HEK293 (cell line): ENCODE results near the gene UCK1.

Experiments used
- CTCF ChIA-PET: fragments of 350-600 bp; formaldehyde crosslinking; extraction: SDS; loops from one replicate; lab custom pipeline; 2021; ENCODE audit warnings: antibody characterized with exemption; lab: Yijun Ruan, JAX
- POLR2A ChIA-PET: fragments of 300-600 bp; formaldehyde crosslinking; extraction: SDS; loops from one replicate; lab custom pipeline; 2020; ENCODE audit warnings: antibody characterized with exemption, inconsistent platforms; lab: Yijun Ruan, JAX
- H3K27ac ChIP-seq: fragments of 200-500 bp; sonication (Bioruptor generic); 2 replicates; pipeline ENCODE4 v1.5.1; 2014; ENCODE audit warnings: low read depth, low read length, control low read depth, inconsistent platforms; ENCODE audit errors: extremely low read depth
- H3K36me3 ChIP-seq, 2 experiments: fragments of 200-500 bp in 1 of 2; sonication (Bioruptor generic) in 1 of 2; 1 replicate in 1 of 2; 2 replicates in 1 of 2; pipeline ENCODE4 v1.5.1; 2014 to 2017; ENCODE audit warnings: inconsistent platforms in 2 of 2, low read length in 2 of 2; ENCODE audit not compliant: control insufficient read depth in 2 of 2, insufficient read depth in 1 of 2
- H3K4me1 ChIP-seq: fragments of 200-500 bp; sonication (Bioruptor generic); 2 replicates; pipeline ENCODE4 v1.5.1; 2014; ENCODE audit warnings: mild to moderate bottlenecking, low read length, inconsistent platforms; ENCODE audit not compliant: control insufficient read depth, insufficient read depth
- H3K4me3 ChIP-seq: 2 replicates; pipeline ENCODE4 v1.5.1; 2011; ENCODE audit warnings: low read depth, mild to moderate bottlenecking, control low read depth, low read length, moderate library complexity
- H3K9me3 ChIP-seq: fragments of 200-500 bp; sonication (Bioruptor generic); 2 replicates; pipeline ENCODE4 v1.5.1; 2014; ENCODE audit warnings: low read depth, low read length, inconsistent platforms; ENCODE audit not compliant: control insufficient read depth, insufficient read depth
- GLIS2 ChIP-seq: fragments of 450-650 bp; formaldehyde crosslinking; IDR thresholded peaks from 2 replicates; pipeline ENCODE4 v1.5.1; 2016; ENCODE audit warnings: missing biosample characterization, missing genetic modification characterization
- REPIN1 ChIP-seq: fragments of 450-650 bp; formaldehyde crosslinking; IDR thresholded peaks from 2 replicates; pipeline ENCODE4 v1.5.1; 2017; ENCODE audit warnings: missing biosample characterization, missing genetic modification characterization, low read depth
- SP2 ChIP-seq: fragments of 450-650 bp; formaldehyde crosslinking; IDR thresholded peaks from 2 replicates; pipeline ENCODE4 v1.5.1; 2016; ENCODE audit warnings: missing biosample characterization, missing genetic modification characterization
- SP3 ChIP-seq: fragments of 450-650 bp; formaldehyde crosslinking; IDR thresholded peaks from 2 replicates; pipeline ENCODE4 v1.5.1; 2016; ENCODE audit warnings: missing biosample characterization, missing genetic modification characterization
- WT1 ChIP-seq: fragments of 450-650 bp; formaldehyde crosslinking; IDR thresholded peaks from 2 replicates; pipeline ENCODE4 v1.5.1; 2016; ENCODE audit warnings: missing biosample characterization, missing genetic modification characterization
- ZBTB11 ChIP-seq: fragments of 450-650 bp; formaldehyde crosslinking; conservative IDR thresholded peaks from 2 replicates; pipeline ENCODE4 v1.5.1; 2016; ENCODE audit warnings: low read depth, missing biosample characterization, missing genetic modification characterization
- ZBTB26 ChIP-seq: fragments of 450-650 bp; formaldehyde crosslinking; optimal IDR thresholded peaks from 2 replicates; pipeline ENCODE3; 2016; ENCODE audit warnings: missing biosample characterization, mild to moderate bottlenecking, missing genetic modification characterization
- ZBTB48 ChIP-seq: fragments of 450-650 bp; formaldehyde crosslinking; IDR thresholded peaks from 2 replicates; pipeline ENCODE4 v1.5.1; 2016; ENCODE audit warnings: missing biosample characterization, missing genetic modification characterization
- ZBTB49 ChIP-seq: fragments of 450-650 bp; formaldehyde crosslinking; IDR thresholded peaks from 2 replicates; pipeline ENCODE4 v1.5.1; 2016; ENCODE audit warnings: missing biosample characterization, missing genetic modification characterization, low read depth
- ZBTB8A ChIP-seq: fragments of 450-650 bp; formaldehyde crosslinking; IDR thresholded peaks from 2 replicates; pipeline ENCODE4 v1.5.1; 2016; ENCODE audit warnings: missing biosample characterization, missing genetic modification characterization
- ZFP37 ChIP-seq: fragments of 450-650 bp; formaldehyde crosslinking; IDR thresholded peaks from 2 replicates; pipeline ENCODE4 v1.5.1; 2016; ENCODE audit warnings: missing biosample characterization, missing genetic modification characterization
- ZNF114 ChIP-seq: fragments of 450-650 bp; formaldehyde crosslinking; IDR thresholded peaks from 2 replicates; pipeline ENCODE4 v1.5.0; 2017; ENCODE audit warnings: missing biosample characterization, missing genetic modification characterization
- ZNF48 ChIP-seq: fragments of 450-650 bp; formaldehyde crosslinking; IDR thresholded peaks from 2 replicates; pipeline ENCODE4 v1.5.1; 2016; ENCODE audit warnings: missing biosample characterization, missing genetic modification characterization
- ZNF610 ChIP-seq: fragments of 450-650 bp; formaldehyde crosslinking; IDR thresholded peaks from 2 replicates; pipeline ENCODE4 v1.5.1; 2016; ENCODE audit warnings: missing biosample characterization, missing genetic modification characterization, borderline replicate concordance
- ZNF660 ChIP-seq: fragments of 450-650 bp; IDR thresholded peaks from 2 replicates; pipeline ENCODE4 v1.5.1; 2018; ENCODE audit warnings: missing biosample characterization, mild to moderate bottlenecking, missing genetic modification characterization
- ZNF664 ChIP-seq: fragments of 450-650 bp; formaldehyde crosslinking; IDR thresholded peaks from 2 replicates; pipeline ENCODE4 v1.5.1; 2016; ENCODE audit warnings: missing biosample characterization, missing genetic modification characterization
- ZNF677 ChIP-seq: fragments of 450-650 bp; IDR thresholded peaks from 2 replicates; pipeline ENCODE4 v1.5.0; 2018; ENCODE audit warnings: missing biosample characterization, mild to moderate bottlenecking, missing genetic modification characterization, moderate library complexity

UCK1 gene

GRCh38 chr9:131530920-131531832 is at the start of gene UCK1 (continued):
- TF ChIP-seq ZBTB11 (tag by site-specific recombination): peak; percentile 83
- TF ChIP-seq ZNF660 (tag by site-specific recombination): 0 out of 2 replicates have a peak, but pooled peaks have one; percentile 54
- TF ChIP-seq ZNF114 (tag by site-specific recombination): no peak
- peak; percentile 55; the same call in 1 of the 2 replicates for TF ChIP-seq ZBTB8A (tag by site-specific recombination)
- TF ChIP-seq ZBTB48 (tag by site-specific recombination): 0 out of 2 replicates have a peak, but pooled peaks have one; percentile 19
- 0 out of 2 replicates have a peak, but pooled peaks have one; percentile 34 for TF ChIP-seq ZNF610 (tag by site-specific recombination)
- peak; percentile 73; the same call in 1 of the 2 replicates for TF ChIP-seq GLIS2 (tag by site-specific recombination)
- TF ChIP-seq SP2 (tag by site-specific recombination): peak; percentile 43
- TF ChIP-seq SP3 (tag by site-specific recombination): peak; percentile 70
- TF ChIP-seq ZBTB49: no peak
- TF ChIP-seq ZBTB26 (tag by site-specific recombination): peak; percentile 81

DNA sequence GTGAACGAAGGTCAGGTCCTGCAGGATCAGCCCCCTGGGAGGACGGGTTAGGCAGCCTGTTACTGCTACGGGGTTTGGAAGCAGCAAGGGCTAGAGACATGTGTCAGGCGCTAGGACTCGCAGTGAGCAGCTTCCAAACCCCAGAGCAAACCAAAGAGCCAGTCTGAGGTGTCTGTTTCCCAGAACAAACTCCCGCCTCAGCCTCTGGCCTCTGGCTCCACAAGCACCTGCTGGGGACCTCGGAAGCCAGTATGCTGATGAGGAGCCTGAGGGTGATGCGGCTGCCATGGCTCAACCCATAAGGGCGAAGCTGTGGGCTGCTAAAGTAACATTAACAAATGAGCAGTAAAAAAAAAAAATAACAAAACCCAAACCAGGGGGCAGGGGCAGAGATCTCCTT is 49.3 kb upstream of the UCK1 start:
- Histone ChIP-seq H3K9me3 (no peaks in the 10 kb centered on the region), H3K4me1 (no peaks in the 10 kb centered on the region), H3K36me3 (peaks cover 0 to 68% of the 10 kb centered on the region in 2 experiments; a peak in 2 of 3 replicates), H3K4me3 (no peak overlapping the region), H3K27ac (no peak overlapping the region)
- TF ChIP-seq REPIN1 (tag by site-specific recombination) (no peak), WT1 (tag by site-specific recombination) (no peak), ZNF48 (no peak), ZFP37 (no peak), ZNF677 (no peak), ZNF664 (tag by site-specific recombination) (no peak)
- ChIA-PET POLR2A (no interaction called here), CTCF (interaction anchor here (0.6 to 1.1 kb wide), 3 partner anchors 22 to 172 kb away, joined by 3 to 7 read pairs (median 4); no protein-coding TSS in a partner anchor)
